Nephron (organoid): ENCODE data around the gene SMIM10L2A.

Experiments used
- H3K27ac Mint-ChIP-seq, 3 experiments: 2 replicates each; pipeline ENCODE4 v1.8.0; 2020; ENCODE audit warnings: mixed read lengths in 3 of 3, mild to moderate bottlenecking in 2 of 3, moderate library complexity in 1 of 3
- H3K27me3 Mint-ChIP-seq: 2 replicates; pipeline ENCODE4 v1.8.0; 2021; ENCODE audit warnings: low read depth, mild to moderate bottlenecking, moderate library complexity, mixed read lengths
- H3K36me3 Mint-ChIP-seq: 2 replicates; pipeline ENCODE4 v1.8.0; 2020; ENCODE audit warnings: low read depth, mixed read lengths
- H3K4me1 Mint-ChIP-seq: 2 replicates; pipeline ENCODE4 v1.8.0; 2020; ENCODE audit warnings: mixed read lengths
- H3K4me3 Mint-ChIP-seq, 3 experiments: 2 replicates each; pipeline ENCODE4 v1.8.0; 2020; ENCODE audit warnings: mild to moderate bottlenecking in 3 of 3, mixed read lengths in 3 of 3, moderate library complexity in 2 of 3
- H3K9me3 Mint-ChIP-seq: 2 replicates; pipeline ENCODE4 v1.8.0; 2020; ENCODE audit warnings: mixed read lengths
- TF ChIP-seq, protein P1 (sequence below), 3 experiments: fragments of 200-600 bp; sonication (generic); IDR thresholded peaks; one replicate each; pipeline ENCODE4 v1.5.0; 2021; ENCODE audit warnings: antibody characterized with exemption in 3 of 3; ENCODE audit not compliant: unreplicated experiment in 3 of 3

Gene SMIM10L2A

DNA sequence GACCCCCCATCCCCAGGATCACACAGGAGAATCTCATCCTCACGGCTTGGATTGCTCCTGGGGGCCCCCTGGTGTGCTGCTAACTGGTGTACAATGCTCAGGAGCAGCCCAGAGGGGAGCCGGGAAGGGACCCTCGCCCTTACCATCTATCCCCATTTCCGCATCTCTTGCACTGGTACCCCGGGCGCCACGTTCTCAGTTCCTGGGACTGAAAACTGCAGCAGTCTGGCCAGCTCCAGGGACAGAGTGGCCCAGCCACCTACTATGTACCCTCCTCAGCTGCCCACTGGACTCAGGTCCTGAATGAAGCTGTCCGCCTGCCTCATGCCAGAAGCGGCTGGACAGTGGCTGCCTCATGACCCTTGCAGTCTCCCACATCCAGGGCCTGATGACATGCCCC, 2.7 kb downstream of the SMIM10L2A start:
- Mint-ChIP-seq H3K4me3 (peak overlapping the region; percentile 27 to 30 (median 30)), H3K4me1 (peaks cover 8% of the 10 kb centered on the region), H3K9me3 (peaks cover 12% of the 10 kb centered on the region), H3K27ac (no peak overlapping the region), H3K36me3 (no peaks in the 10 kb centered on the region), H3K27me3 (peaks cover 4% of the 10 kb centered on the region)
- TF ChIP-seq, protein P1, sequence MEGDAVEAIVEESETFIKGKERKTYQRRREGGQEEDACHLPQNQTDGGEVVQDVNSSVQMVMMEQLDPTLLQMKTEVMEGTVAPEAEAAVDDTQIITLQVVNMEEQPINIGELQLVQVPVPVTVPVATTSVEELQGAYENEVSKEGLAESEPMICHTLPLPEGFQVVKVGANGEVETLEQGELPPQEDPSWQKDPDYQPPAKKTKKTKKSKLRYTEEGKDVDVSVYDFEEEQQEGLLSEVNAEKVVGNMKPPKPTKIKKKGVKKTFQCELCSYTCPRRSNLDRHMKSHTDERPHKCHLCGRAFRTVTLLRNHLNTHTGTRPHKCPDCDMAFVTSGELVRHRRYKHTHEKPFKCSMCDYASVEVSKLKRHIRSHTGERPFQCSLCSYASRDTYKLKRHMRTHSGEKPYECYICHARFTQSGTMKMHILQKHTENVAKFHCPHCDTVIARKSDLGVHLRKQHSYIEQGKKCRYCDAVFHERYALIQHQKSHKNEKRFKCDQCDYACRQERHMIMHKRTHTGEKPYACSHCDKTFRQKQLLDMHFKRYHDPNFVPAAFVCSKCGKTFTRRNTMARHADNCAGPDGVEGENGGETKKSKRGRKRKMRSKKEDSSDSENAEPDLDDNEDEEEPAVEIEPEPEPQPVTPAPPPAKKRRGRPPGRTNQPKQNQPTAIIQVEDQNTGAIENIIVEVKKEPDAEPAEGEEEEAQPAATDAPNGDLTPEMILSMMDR (IDR thresholded peaks at IDR 0.05; ENCODE audit: unreplicated experiment in 3 of 3): no peak

DNA sequence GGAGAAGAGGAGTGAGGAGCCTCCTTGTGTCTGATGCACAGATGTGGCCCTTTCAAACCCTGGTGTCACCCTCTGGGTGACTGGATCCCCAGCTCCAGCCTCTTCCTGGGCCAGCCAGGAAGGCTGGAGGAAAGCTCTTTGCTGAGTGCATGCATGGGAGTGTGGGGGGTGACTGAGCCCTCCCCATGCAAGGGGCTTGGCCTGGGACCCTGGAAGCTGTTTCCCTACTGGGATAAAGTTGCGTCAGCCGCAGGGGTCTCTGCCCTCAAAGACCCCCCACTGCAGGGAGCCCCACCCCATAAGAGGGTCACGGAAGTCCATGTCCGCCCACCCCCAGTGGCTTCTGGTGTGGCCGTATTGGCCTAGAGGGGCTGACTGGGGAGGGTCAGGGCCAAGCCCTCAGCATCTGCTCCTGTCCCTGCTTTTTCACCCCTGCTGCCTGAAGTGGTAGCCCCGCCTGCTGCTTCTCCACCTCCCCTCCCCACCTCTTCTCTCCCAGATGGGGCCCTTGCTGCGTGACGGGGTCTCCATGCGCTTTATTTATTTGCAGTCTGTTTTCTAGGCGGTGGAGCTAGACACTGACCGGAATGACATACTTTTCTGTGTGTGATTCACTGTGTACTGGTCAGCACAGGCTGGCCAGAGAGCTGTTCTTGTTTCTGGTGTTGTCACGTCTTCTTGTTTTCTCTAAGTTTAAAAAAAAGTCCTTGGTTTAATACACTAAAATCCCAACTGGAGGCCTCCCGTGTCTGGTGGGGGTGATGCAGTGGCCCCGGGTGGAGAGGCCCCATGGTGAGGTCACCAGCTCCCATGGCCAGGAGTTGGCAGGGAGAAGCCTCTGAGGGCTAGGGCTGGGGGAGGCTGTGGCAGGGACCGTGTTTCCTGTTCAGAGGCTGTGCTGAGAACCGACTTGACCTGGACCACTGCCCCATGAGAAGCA, 3.6 kb downstream of the SMIM10L2A start:
- Mint-ChIP-seq H3K27ac (peak overlapping the region in 2 of 3 experiments; percentile 64 to 68), H3K4me1 (peaks cover 8% of the 10 kb centered on the region), H3K27me3 (peaks cover 4% of the 10 kb centered on the region), H3K9me3 (peaks cover 17% of the 10 kb centered on the region), H3K36me3 (no peaks in the 10 kb centered on the region), H3K4me3 (peak overlapping the region; percentile 68 to 78 (median 71))
- TF ChIP-seq, protein P1 (IDR thresholded peaks at IDR 0.05; ENCODE audit: unreplicated experiment in 3 of 3): no peak

DNA sequence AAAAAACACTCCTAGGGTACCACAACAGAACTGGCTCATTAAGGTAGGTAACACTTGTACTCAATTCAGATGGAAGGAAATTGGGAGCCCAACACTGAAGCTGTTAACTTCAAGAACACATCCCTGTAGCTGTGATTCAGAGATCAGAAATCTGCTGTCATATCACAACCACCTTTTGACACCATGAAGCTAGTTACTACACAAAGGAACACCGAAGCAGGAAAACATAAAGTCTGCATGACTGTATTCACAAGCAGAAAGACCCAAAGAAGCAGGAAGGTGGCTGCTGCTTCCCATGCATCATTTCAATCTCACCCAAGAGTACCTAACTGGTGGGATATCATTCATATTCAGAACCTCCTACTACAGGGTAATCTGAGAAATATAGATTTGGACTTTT, 7.7 kb downstream of the SMIM10L2A start:
- Mint-ChIP-seq H3K27ac (no peak overlapping the region), H3K4me1 (peaks cover 8% of the 10 kb centered on the region), H3K36me3 (no peaks in the 10 kb centered on the region), H3K4me3 (no peak overlapping the region), H3K9me3 (peaks cover 24% of the 10 kb centered on the region), H3K27me3 (no peaks in the 10 kb centered on the region)
- TF ChIP-seq, protein P1 (IDR thresholded peaks at IDR 0.05; ENCODE audit: unreplicated experiment in 3 of 3): no peak

DNA sequence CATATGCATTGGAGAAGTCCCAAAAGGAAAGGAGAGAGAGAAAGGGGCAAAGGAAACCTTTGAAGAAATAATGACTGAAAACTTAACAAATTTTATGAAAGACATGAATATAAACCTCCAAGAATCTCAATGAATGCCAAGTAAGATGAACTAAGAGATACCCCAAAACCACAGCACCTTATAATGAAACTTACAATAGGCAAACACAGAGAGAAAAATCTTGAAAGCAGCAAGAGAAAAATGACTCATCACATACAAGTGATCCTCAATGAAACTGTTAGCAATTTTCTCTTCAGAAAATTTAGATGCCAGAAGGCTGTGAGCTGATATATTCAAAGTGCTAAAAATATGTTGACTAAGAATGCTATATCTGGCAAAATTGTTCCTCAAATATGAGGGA, 10.1 kb downstream of the SMIM10L2A start:
- H3K9me3 Mint-ChIP-seq: peaks cover 33% of the 10 kb centered on the region
- no peaks in the 10 kb centered on the region for H3K27me3 Mint-ChIP-seq
- no peaks in the 10 kb centered on the region for H3K36me3 Mint-ChIP-seq
- no peaks in the 10 kb centered on the region for H3K4me1 Mint-ChIP-seq
- no peak overlapping the region for H3K27ac Mint-ChIP-seq
- TF ChIP-seq, protein P1 (IDR thresholded peaks at IDR 0.05; ENCODE audit: unreplicated experiment in 3 of 3): no peak
- H3K4me3 Mint-ChIP-seq: no peak overlapping the region

DNA sequence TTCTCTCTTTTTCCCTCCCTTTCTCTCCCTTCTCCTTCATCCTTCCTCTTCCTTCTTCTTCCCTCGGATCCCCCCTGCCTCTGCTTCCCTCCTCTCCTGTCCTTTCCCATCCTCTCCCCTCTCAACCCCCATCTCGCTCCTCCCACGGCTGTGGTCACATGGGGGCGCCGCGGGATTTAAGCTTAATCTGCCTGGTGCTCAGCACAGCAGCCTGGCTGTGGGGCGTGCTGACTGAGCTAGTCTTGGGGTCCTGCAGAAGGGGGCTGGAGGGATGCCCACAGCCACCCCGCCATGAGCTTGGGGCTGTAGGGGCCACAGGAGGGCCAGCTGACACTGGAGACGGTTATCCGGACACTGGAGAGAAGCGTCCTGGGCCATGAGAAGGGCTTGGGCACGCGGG, 10.7 kb downstream of the SMIM10L2A start:
- H3K4me3 Mint-ChIP-seq: no peak overlapping the region
- no peak overlapping the region for H3K27ac Mint-ChIP-seq
- H3K36me3 Mint-ChIP-seq: no peaks in the 10 kb centered on the region
- TF ChIP-seq, protein P1 (IDR thresholded peaks at IDR 0.05; ENCODE audit: unreplicated experiment in 3 of 3): no peak
- H3K27me3 Mint-ChIP-seq: no peaks in the 10 kb centered on the region
- no peaks in the 10 kb centered on the region for H3K4me1 Mint-ChIP-seq
- H3K9me3 Mint-ChIP-seq: peaks cover 33% of the 10 kb centered on the region
